NB4 (cell line): ENCODE results near the gene MAP2K3.

ENCODE experiments used
- DNase-seq: peaks from one replicate; pipeline ENCODE4 v3.0.0; 2010; ENCODE audit warnings: low read depth
- H3K4me3 ChIP-seq: one replicate; pipeline ENCODE4 v1.5.1; 2011; ENCODE audit warnings: mild to moderate bottlenecking, low read depth, low read length, moderate library complexity
- CTCF ChIP-seq: IDR thresholded peaks from one replicate; pipeline ENCODE4 v1.5.1; 2012; ENCODE audit warnings: low read depth, low read length
- MAX ChIP-seq: IDR thresholded peaks from 2 replicates; pipeline ENCODE4 v1.6.1; 2011; ENCODE audit warnings: low read depth, low read length
- MYC ChIP-seq: IDR thresholded peaks from 2 replicates; pipeline ENCODE4 v1.6.1; 2011; ENCODE audit warnings: low read depth, low read length
- POLR2A ChIP-seq: IDR thresholded peaks from 2 replicates; pipeline ENCODE4 v1.6.1; 2011; ENCODE audit warnings: mild to moderate bottlenecking; ENCODE audit not compliant: insufficient read length; ENCODE audit errors: extremely low read depth

The MAP2K3 gene

GRCh38 chr17:21356537-21357127 lies 72.1 kb downstream of the MAP2K3 start:
- no peak overlapping the region for H3K4me3 ChIP-seq
- no peak for TF ChIP-seq CTCF
- no peak for TF ChIP-seq POLR2A
- no peak for TF ChIP-seq MAX
- TF ChIP-seq MYC = no peak
- no peak for DNase-seq

GRCh38 chr17:21357281-21357680 lies 72.8 kb downstream of the MAP2K3 start:
- TF ChIP-seq MAX = no peak
- no peak for TF ChIP-seq POLR2A
- no peak overlapping the region for H3K4me3 ChIP-seq

GRCh38 chr17:21357696-21358656 lies 73.5 kb downstream of the MAP2K3 start:
- TF ChIP-seq MYC (no peak), MAX (no peak), CTCF (no peak), POLR2A (no peak)
- no peak for DNase-seq
- H3K4me3 ChIP-seq = no peak overlapping the region

More at GRCh38 chr17:21357281-21357680, 72.8 kb downstream of the MAP2K3 start:
- DNase-seq = no peak

- no peak for TF ChIP-seq CTCF
- TF ChIP-seq POLR2A = no peak
- TF ChIP-seq MYC = no peak
- TF ChIP-seq MAX = no peak
- no peak for DNase-seq
- no peak overlapping the region for H3K4me3 ChIP-seq
These were observed 74.4 kb downstream of the MAP2K3 start for GRCh38 chr17:21358682-21359482.

- H3K4me3 ChIP-seq = no peak overlapping the region
- no peak for TF ChIP-seq MYC
- no peak for TF ChIP-seq POLR2A
- TF ChIP-seq MAX = no peak
- TF ChIP-seq CTCF = no peak
- no peak for DNase-seq
These were observed 75.0 kb downstream of the MAP2K3 start for GRCh38 chr17:21359483-21359840.
